ENCODE measurements around the gene CEP44. TPM values are rescaled to one million over a fixed set of nuclear protein-coding genes. Genes with fewer than 3 reads are reported as not detected.

CEP44 gene
- total and polyA plus RNA-seq, 10 of the 15 experiments (the other 5 are each of a cell fraction or from before 2014, with no cell fraction given): 7.6 to 19.8 (median 14.2) TPM

DNA sequence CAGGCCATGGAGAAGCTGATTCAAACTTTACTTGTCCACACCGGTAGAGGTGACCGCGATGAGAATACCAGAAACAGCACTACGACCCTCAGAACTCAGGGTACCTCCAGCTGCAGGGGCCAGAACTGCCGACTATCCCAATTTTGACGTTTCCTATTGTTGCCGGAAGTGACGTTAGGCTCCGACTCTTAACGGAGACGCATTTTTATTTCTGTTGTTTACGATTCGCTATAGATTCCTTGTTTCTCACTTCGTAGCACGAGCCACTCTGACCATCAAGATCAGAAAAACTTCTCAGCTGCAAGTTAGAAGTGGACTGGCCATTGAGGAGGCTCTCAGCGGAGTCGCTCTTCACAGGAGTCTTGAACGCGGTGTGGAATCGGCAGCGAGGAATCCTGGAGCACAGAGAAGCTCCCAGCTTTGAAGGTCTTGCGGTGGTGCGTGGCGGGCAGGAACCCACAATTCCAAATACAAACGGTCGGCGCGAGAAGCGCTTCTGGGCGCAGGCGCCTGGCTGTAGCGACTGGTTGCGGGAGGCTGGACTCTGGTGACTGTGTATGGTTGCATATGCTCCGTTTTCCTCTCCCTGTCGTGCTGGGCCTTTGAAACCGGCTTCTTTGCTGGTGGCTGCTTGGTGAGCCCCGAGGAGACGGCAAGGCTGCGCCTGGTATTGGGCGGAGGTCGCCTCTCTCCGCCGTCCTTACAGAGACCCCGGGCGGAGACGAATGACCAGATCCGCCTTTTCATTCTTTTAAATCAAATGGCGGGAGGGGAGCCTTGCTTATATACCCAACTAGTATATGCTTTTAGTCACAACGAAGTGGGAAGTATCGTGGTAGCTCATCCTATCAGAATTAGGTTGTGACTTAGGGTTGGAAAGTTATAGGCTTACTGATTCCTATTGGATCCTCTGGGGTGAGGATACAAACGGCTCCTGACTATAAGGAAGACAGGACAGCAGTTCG is at the start of gene CEP44, which contains the start of gene FBXO8 (continued):
- TF ChIP-seq, protein P1, sequence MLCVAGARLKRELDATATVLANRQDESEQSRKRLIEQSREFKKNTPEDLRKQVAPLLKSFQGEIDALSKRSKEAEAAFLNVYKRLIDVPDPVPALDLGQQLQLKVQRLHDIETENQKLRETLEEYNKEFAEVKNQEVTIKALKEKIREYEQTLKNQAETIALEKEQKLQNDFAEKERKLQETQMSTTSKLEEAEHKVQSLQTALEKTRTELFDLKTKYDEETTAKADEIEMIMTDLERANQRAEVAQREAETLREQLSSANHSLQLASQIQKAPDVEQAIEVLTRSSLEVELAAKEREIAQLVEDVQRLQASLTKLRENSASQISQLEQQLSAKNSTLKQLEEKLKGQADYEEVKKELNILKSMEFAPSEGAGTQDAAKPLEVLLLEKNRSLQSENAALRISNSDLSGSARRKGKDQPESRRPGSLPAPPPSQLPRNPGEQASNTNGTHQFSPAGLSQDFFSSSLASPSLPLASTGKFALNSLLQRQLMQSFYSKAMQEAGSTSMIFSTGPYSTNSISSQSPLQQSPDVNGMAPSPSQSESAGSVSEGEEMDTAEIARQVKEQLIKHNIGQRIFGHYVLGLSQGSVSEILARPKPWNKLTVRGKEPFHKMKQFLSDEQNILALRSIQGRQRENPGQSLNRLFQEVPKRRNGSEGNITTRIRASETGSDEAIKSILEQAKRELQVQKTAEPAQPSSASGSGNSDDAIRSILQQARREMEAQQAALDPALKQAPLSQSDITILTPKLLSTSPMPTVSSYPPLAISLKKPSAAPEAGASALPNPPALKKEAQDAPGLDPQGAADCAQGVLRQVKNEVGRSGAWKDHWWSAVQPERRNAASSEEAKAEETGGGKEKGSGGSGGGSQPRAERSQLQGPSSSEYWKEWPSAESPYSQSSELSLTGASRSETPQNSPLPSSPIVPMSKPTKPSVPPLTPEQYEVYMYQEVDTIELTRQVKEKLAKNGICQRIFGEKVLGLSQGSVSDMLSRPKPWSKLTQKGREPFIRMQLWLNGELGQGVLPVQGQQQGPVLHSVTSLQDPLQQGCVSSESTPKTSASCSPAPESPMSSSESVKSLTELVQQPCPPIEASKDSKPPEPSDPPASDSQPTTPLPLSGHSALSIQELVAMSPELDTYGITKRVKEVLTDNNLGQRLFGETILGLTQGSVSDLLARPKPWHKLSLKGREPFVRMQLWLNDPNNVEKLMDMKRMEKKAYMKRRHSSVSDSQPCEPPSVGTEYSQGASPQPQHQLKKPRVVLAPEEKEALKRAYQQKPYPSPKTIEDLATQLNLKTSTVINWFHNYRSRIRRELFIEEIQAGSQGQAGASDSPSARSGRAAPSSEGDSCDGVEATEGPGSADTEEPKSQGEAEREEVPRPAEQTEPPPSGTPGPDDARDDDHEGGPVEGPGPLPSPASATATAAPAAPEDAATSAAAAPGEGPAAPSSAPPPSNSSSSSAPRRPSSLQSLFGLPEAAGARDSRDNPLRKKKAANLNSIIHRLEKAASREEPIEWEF (IDR thresholded peaks at IDR 0.05; ENCODE audit: insufficient replicate concordance, low read depth, low read length): no peak
- peak; percentile 32; the same call in 1 of the 2 replicates for TF ChIP-seq WRNIP1 (IDR thresholded peaks at IDR 0.05; ENCODE audit: borderline replicate concordance, low read depth, low read length)
- TF ChIP-seq, protein P2, sequence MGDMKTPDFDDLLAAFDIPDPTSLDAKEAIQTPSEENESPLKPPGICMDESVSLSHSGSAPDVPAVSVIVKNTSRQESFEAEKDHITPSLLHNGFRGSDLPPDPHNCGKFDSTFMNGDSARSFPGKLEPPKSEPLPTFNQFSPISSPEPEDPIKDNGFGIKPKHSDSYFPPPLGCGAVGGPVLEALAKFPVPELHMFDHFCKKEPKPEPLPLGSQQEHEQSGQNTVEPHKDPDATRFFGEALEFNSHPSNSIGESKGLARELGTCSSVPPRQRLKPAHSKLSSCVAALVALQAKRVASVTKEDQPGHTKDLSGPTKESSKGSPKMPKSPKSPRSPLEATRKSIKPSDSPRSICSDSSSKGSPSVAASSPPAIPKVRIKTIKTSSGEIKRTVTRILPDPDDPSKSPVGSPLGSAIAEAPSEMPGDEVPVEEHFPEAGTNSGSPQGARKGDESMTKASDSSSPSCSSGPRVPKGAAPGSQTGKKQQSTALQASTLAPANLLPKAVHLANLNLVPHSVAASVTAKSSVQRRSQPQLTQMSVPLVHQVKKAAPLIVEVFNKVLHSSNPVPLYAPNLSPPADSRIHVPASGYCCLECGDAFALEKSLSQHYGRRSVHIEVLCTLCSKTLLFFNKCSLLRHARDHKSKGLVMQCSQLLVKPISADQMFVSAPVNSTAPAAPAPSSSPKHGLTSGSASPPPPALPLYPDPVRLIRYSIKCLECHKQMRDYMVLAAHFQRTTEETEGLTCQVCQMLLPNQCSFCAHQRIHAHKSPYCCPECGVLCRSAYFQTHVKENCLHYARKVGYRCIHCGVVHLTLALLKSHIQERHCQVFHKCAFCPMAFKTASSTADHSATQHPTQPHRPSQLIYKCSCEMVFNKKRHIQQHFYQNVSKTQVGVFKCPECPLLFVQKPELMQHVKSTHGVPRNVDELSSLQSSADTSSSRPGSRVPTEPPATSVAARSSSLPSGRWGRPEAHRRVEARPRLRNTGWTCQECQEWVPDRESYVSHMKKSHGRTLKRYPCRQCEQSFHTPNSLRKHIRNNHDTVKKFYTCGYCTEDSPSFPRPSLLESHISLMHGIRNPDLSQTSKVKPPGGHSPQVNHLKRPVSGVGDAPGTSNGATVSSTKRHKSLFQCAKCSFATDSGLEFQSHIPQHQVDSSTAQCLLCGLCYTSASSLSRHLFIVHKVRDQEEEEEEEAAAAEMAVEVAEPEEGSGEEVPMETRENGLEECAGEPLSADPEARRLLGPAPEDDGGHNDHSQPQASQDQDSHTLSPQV (IDR thresholded peaks at IDR 0.05): no peak
- TF ChIP-seq, protein P3, sequence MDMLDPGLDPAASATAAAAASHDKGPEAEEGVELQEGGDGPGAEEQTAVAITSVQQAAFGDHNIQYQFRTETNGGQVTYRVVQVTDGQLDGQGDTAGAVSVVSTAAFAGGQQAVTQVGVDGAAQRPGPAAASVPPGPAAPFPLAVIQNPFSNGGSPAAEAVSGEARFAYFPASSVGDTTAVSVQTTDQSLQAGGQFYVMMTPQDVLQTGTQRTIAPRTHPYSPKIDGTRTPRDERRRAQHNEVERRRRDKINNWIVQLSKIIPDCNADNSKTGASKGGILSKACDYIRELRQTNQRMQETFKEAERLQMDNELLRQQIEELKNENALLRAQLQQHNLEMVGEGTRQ (IDR thresholded peaks at IDR 0.05; ENCODE audit: borderline replicate concordance, low read depth, low read length): no peak
- TF ChIP-seq ZBED1 (IDR thresholded peaks at IDR 0.05; ENCODE audit: borderline replicate concordance): no peak
- TF ChIP-seq ZNF274 (IDR thresholded peaks at IDR 0.05; ENCODE audit: insufficient read depth, insufficient read length): no peak
- TF ChIP-seq, protein P4, sequence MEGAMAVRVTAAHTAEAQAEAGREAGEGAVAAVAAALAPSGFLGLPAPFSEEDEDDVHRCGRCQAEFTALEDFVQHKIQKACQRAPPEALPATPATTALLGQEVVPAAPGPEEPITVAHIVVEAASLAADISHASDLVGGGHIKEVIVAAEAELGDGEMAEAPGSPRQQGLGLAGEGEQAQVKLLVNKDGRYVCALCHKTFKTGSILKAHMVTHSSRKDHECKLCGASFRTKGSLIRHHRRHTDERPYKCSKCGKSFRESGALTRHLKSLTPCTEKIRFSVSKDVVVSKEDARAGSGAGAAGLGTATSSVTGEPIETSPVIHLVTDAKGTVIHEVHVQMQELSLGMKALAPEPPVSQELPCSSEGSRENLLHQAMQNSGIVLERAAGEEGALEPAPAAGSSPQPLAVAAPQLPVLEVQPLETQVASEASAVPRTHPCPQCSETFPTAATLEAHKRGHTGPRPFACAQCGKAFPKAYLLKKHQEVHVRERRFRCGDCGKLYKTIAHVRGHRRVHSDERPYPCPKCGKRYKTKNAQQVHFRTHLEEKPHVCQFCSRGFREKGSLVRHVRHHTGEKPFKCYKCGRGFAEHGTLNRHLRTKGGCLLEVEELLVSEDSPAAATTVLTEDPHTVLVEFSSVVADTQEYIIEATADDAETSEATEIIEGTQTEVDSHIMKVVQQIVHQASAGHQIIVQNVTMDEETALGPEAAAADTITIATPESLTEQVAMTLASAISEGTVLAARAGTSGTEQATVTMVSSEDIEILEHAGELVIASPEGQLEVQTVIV (IDR thresholded peaks at IDR 0.05; ENCODE audit: borderline replicate concordance, partially characterized antibody): peak; percentile 76
- peak; percentile 97 for TF ChIP-seq CREM (IDR thresholded peaks at IDR 0.05; ENCODE audit: low read depth)
- no peak; the same call in 1 of the 2 replicates for TF ChIP-seq ZSCAN29 (IDR thresholded peaks at IDR 0.05)
- TF ChIP-seq, protein P5, sequence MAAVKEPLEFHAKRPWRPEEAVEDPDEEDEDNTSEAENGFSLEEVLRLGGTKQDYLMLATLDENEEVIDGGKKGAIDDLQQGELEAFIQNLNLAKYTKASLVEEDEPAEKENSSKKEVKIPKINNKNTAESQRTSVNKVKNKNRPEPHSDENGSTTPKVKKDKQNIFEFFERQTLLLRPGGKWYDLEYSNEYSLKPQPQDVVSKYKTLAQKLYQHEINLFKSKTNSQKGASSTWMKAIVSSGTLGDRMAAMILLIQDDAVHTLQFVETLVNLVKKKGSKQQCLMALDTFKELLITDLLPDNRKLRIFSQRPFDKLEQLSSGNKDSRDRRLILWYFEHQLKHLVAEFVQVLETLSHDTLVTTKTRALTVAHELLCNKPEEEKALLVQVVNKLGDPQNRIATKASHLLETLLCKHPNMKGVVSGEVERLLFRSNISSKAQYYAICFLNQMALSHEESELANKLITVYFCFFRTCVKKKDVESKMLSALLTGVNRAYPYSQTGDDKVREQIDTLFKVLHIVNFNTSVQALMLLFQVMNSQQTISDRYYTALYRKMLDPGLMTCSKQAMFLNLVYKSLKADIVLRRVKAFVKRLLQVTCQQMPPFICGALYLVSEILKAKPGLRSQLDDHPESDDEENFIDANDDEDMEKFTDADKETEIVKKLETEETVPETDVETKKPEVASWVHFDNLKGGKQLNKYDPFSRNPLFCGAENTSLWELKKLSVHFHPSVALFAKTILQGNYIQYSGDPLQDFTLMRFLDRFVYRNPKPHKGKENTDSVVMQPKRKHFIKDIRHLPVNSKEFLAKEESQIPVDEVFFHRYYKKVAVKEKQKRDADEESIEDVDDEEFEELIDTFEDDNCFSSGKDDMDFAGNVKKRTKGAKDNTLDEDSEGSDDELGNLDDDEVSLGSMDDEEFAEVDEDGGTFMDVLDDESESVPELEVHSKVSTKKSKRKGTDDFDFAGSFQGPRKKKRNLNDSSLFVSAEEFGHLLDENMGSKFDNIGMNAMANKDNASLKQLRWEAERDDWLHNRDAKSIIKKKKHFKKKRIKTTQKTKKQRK (IDR thresholded peaks at IDR 0.05; ENCODE audit: low read depth, low read length): no peak; the same call in 1 of the 2 replicates
- TF ChIP-seq MTA2 (IDR thresholded peaks at IDR 0.05; ENCODE audit: low read depth): no peak
